ENCODE data around the gene MYO5B.

DNA sequence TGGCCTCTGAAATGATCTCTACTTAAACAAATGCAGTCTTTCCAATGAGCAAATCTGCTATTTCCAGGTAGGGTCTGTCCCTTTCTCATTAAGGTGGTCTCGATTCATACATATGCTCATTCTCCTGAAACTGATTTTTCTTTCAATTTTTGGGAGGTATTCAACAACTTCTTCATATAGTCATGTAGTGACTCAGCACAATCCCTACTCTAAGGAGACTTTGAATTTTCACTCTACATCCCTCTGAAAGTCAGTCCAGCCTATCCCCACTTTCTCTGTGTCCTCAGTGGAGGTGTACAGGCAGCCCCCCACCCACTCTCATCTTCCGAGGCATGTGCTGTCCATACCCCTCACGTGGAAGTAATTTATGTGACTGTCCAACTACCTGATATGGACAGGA, 281.7 kb downstream of the MYO5B start:
- TF ChIP-seq POLR2A (IDR thresholded peaks at IDR 0.05; ENCODE audit: low read length) (no peak), GATA1 (IDR thresholded peaks at IDR 0.05; ENCODE audit: low read depth, low read length) (no peak)

Data from erythroblast (primary cell).